Measurements from ENCODE around the gene XAB2. TPM values are rescaled to one million over a fixed set of nuclear protein-coding genes. Genes with fewer than 3 reads are reported as not detected.
A peak's percentile ranks its signal among the peaks of the same experiment; 100 is the strongest.

The XAB2 gene
- total and polyA plus RNA-seq, 12 donors: 7.1 to 121 (median 44.3) TPM

GRCh38 chr19:7631577-7631976 lies 2.2 kb upstream of the XAB2 start:
- no peak for DNase-seq
- Histone ChIP-seq H3K4me1 (replicated peaks in 1 of 2) (peaks cover 22 to 26% of the 10 kb centered on the region in 2 donors), H3K4me3 (no peak overlapping the region), H3K36me3 (replicated peaks in 1 of 2) (no peaks in the 10 kb centered on the region), H3K27me3 (no peaks in the 10 kb centered on the region), H3K9me3 (replicated peaks in 1 of 3) (no peaks in the 10 kb centered on the region), H3K27ac (no peak overlapping the region)
- intact Hi-C loops (cut with DNase I): no loop called here
- 83 to 91% (median 88%) methylated on average over 11 to 12 of the region's 12 CpGs for WGBS, 4 donors
- TF ChIP-seq, protein P1, sequence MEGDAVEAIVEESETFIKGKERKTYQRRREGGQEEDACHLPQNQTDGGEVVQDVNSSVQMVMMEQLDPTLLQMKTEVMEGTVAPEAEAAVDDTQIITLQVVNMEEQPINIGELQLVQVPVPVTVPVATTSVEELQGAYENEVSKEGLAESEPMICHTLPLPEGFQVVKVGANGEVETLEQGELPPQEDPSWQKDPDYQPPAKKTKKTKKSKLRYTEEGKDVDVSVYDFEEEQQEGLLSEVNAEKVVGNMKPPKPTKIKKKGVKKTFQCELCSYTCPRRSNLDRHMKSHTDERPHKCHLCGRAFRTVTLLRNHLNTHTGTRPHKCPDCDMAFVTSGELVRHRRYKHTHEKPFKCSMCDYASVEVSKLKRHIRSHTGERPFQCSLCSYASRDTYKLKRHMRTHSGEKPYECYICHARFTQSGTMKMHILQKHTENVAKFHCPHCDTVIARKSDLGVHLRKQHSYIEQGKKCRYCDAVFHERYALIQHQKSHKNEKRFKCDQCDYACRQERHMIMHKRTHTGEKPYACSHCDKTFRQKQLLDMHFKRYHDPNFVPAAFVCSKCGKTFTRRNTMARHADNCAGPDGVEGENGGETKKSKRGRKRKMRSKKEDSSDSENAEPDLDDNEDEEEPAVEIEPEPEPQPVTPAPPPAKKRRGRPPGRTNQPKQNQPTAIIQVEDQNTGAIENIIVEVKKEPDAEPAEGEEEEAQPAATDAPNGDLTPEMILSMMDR (IDR thresholded peaks at IDR 0.05): no peak
- no peak for TF ChIP-seq POLR2A (IDR thresholded peaks at IDR 0.05)

- H3K9me3 ChIP-seq (replicated peaks in 1 of 3): no peaks in the 10 kb centered on the region
- H3K4me3 ChIP-seq: peak overlapping the region; percentile 63 to 94 (median 78)
- H3K36me3 ChIP-seq (replicated peaks in 1 of 2): peaks cover 0 to 23% of the 10 kb centered on the region in 2 donors
- intact Hi-C loops (cut with DNase I): no loop called here
- 4 to 9% (median 4%) methylated on average over 13 to 15 of the region's 15 CpGs for WGBS, 4 donors
- TF ChIP-seq, protein P1 (IDR thresholded peaks at IDR 0.05): no peak
- no peak for TF ChIP-seq POLR2A (IDR thresholded peaks at IDR 0.05)
- H3K27ac ChIP-seq: peak overlapping the region in 4 of 5 donors; percentile 57 to 86 (median 82)
- DNase-seq: no peak
- peaks cover 21 to 24% of the 10 kb centered on the region in 2 donors for H3K4me1 ChIP-seq (replicated peaks in 1 of 2)
- no peaks in the 10 kb centered on the region for H3K27me3 ChIP-seq
Measured at GRCh38 chr19:7628589-7629311, 595 bp downstream of the XAB2 start.

GRCh38 chr19:7627166-7627565 lies 2.2 kb downstream of the XAB2 start:
- no peaks in the 10 kb centered on the region for H3K27me3 ChIP-seq
- no peak for DNase-seq
- intact Hi-C loops (cut with DNase I): no loop called here
- H3K4me3 ChIP-seq: no peak overlapping the region
- peaks cover 0 to 39% of the 10 kb centered on the region in 2 donors for H3K36me3 ChIP-seq (replicated peaks in 1 of 2)
- H3K27ac ChIP-seq: no peak overlapping the region
- TF ChIP-seq, protein P1 (IDR thresholded peaks at IDR 0.05): no peak
- no peak for TF ChIP-seq POLR2A (IDR thresholded peaks at IDR 0.05)
- WGBS, 4 donors: 84 to 96% (median 92%) methylated on average over 19 to 24 of the region's 24 CpGs
- no peaks in the 10 kb centered on the region for H3K9me3 ChIP-seq (replicated peaks in 1 of 3)
- peaks cover 21 to 24% of the 10 kb centered on the region in 2 donors for H3K4me1 ChIP-seq (replicated peaks in 1 of 2)

DNA sequence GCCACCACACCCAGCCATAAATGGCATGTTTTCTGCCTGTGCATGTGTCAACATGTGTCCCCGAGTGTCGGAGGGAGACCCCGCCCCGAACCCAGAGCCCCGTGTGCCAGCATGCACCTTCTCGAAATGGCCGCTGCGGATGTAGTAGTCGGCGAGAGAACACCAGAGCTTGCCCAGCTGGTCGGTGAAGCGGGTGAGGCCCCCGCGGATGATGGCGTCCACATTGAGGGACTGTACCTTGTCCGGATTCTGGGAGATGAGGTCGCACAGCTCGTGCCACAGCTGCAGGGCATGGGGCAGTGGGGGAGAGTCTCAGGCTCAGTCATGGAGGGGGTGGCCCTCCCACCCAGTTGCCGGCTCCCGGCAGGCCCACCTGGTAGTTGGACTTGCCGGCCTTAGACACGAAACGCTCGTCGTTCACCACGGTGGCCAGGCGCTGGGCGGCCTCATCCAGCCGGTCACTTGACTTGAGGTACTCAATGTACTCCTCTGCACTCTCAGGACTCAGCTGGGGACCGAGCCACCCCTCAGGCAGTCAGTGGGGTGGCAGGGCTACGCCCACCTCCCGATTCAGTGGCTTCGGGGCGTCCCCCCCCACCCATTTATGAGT lies 3.5 kb downstream of the XAB2 start:
- Histone ChIP-seq H3K27me3 (no peaks in the 10 kb centered on the region), H3K9me3 (replicated peaks in 1 of 3) (no peaks in the 10 kb centered on the region), H3K4me3 (no peak overlapping the region), H3K4me1 (replicated peaks in 1 of 2) (peaks cover 19 to 22% of the 10 kb centered on the region in 2 donors), H3K36me3 (replicated peaks in 1 of 2) (peaks cover 0 to 52% of the 10 kb centered on the region in 2 donors), H3K27ac (no peak overlapping the region)
- no peak for TF ChIP-seq POLR2A (IDR thresholded peaks at IDR 0.05)
- TF ChIP-seq, protein P1 (IDR thresholded peaks at IDR 0.05): no peak
- intact Hi-C loops (cut with DNase I): no loop called here
- WGBS, 4 donors: 95 to 100% (median 96%) methylated on average over 2 to 34 of the region's 34 CpGs
- DNase-seq: peak in 1 of 7 donors; percentile 13

Data from adrenal gland (tissue), 12 donors.